Erythroblast (primary cell): Measurements from ENCODE around the gene WDR70.

ENCODE experiments used
- GATA1 ChIP-seq: IDR thresholded peaks from 2 replicates; pipeline ENCODE4 v1.6.1; 2011; ENCODE audit warnings: low read depth, mild to moderate bottlenecking, control low read depth, low read length, moderate library complexity
- POLR2A ChIP-seq: IDR thresholded peaks from 2 replicates; pipeline ENCODE4 v1.6.1; 2011; ENCODE audit warnings: mild to moderate bottlenecking, low read length

DNA sequence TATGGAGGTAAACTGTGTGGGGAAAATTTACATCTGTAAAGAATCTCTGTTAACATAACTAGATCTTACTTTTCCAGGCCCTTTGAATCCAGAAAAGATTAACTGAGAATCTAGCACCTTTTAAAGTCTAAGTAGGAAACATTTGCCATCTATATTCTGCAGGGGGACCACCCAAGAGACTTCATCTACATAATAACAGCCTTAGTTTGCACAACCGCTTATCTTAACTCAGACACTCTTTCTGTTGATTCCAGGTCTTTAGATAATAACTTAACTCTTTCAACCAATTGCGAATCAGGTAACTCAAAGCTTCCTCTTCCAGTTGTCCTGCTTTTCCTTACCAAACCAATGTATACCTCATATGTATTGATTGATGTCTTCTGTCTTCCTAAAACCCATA lies 407.3 kb downstream of the WDR70 start:
- TF ChIP-seq POLR2A (no peak), GATA1 (no peak)
